CD4-positive, alpha-beta T cell treated with Interleukin-15 for 1 hour (primary cell): ENCODE measurements around the gene HIVEP3.

Experiments
- DNase-seq: peaks from one replicate; pipeline ENCODE4 v3.0.0-alpha.2; 2020

Gene HIVEP3

GRCh38 chr1:41487126-41488039 lies 431.3 kb downstream of the HIVEP3 start:
- DNase-seq: no peak

GRCh38 chr1:41486371-41487125 lies 432.2 kb downstream of the HIVEP3 start:
- DNase-seq: no peak

- no peak for DNase-seq
Measured at GRCh38 chr1:41486053-41486370, 432.7 kb downstream of the HIVEP3 start.

GRCh38 chr1:41485605-41486004 lies 433.1 kb downstream of the HIVEP3 start:
- no peak for DNase-seq

- DNase-seq: no peak
Measured at GRCh38 chr1:41484402-41485241, 434.1 kb downstream of the HIVEP3 start, which contains the start of gene EDN2. Gene EDN2, minus strand, starts transcription at chr1:41484683. Its CDS starts 82 bp downstream, at chr1:41484601.

GRCh38 chr1:41483960-41484401 lies 434.7 kb downstream of the HIVEP3 start:
- DNase-seq: no peak

- no peak for DNase-seq
Measured at GRCh38 chr1:41483001-41483850, 435.5 kb downstream of the HIVEP3 start.

GRCh38 chr1:41482001-41482765 lies 436.5 kb downstream of the HIVEP3 start:
- DNase-seq: no peak

- no peak for DNase-seq
Measured at GRCh38 chr1:41481109-41481775, 437.5 kb downstream of the HIVEP3 start.

GRCh38 chr1:41480204-41481108 lies 438.3 kb downstream of the HIVEP3 start:
- DNase-seq: no peak

- DNase-seq: no peak
Measured at GRCh38 chr1:41479808-41480160, 438.9 kb downstream of the HIVEP3 start.

GRCh38 chr1:41479000-41479807 lies 439.5 kb downstream of the HIVEP3 start:
- DNase-seq: no peak

GRCh38 chr1:41478118-41478748 lies 440.5 kb downstream of the HIVEP3 start:
- DNase-seq: no peak

- no peak for DNase-seq
Measured at GRCh38 chr1:41476807-41477361, 441.8 kb downstream of the HIVEP3 start.

- DNase-seq: no peak
Measured at GRCh38 chr1:41475859-41476567, 442.7 kb downstream of the HIVEP3 start.

GRCh38 chr1:41475346-41475745 lies 443.4 kb downstream of the HIVEP3 start:
- no peak for DNase-seq
